Adrenal gland (tissue), 5 donors: ENCODE results near the gene DCTN1.

Experiments
- CTCF ChIP-seq, 6 experiments: fragments of 450-650 bp in 4 of 6; fragments of 200-600 bp in 2 of 6; sonication (generic) in 1 of 6; IDR thresholded peaks; 1 replicate in 5 of 6; 2 replicates in 1 of 6; pipeline versions ENCODE4 v1.5.1 to v1.8.0; 2016 to 2021; ENCODE audit warnings: antibody characterized with exemption in 6 of 6, mild to moderate bottlenecking in 2 of 6, moderate library complexity in 1 of 6
- POLR2A ChIP-seq, 2 donors: fragments of 450-650 bp; IDR thresholded peaks; one replicate each; pipeline ENCODE4 v1.6.1; 2017; ENCODE audit warnings: antibody characterized with exemption in 2 of 2, mild to moderate bottlenecking in 2 of 2, moderate library complexity in 1 of 2
- donor health status: DM: no; HTN: no; CAD: no.

GRCh38 chr2:74375838-74376237, 4.3 kb downstream of the DCTN1 start:
- TF ChIP-seq POLR2A (IDR thresholded peaks at IDR 0.05) (no peak), CTCF (IDR thresholded peaks at IDR 0.05) (no peak)
